IPS-18c (cell line): ENCODE results near the gene MON2.
"Not testable (repeated sequence)": the region's sequence is repeated elsewhere in the genome, so short reads cannot be mapped to it uniquely, and the experiment has no call there.

ENCODE experiments used
- H3K4me3 ChIP-seq: 2 replicates; pipeline ENCODE4 v1.7.0; 2013; ENCODE audit warnings: low read depth, mild to moderate bottlenecking, low read length, moderate library complexity; ENCODE audit not compliant: insufficient read depth
- H3K9me3 ChIP-seq: one replicate; pipeline ENCODE4 v1.6.1; 2013; ENCODE audit warnings: mild to moderate bottlenecking, low read length, moderate library complexity; ENCODE audit not compliant: control insufficient read depth, insufficient read depth

MON2 gene

DNA sequence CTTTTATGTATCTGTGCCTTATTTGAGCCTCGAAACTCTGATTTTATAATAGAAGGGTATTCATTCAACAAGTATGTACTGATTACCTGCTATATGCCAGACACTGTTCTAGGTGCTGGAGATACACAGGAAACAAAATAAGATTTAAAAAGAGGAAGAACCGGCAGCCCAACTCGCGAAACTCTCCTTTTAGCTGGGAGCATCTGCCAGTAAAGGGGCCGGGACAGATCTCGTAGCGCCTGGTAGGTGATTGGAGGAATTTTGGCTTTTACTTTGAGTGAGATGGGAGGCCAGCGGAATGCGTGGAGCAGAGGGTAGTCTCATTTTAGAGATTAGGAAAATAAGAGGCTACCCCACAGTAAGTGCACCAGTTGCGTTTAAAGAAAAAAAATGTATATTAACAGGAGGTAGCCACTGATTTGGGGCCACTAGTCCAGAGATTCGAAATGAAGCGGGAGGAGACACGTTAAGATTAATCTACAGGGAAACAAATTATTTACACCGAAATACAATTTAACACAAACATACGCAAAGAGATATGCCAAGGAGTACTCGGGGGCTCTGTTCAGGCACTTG lies 520 bp upstream of the MON2 start:
- Histone ChIP-seq H3K9me3 (no peaks in the 10 kb centered on the region), H3K4me3 (peak overlapping the region; percentile 72)

DNA sequence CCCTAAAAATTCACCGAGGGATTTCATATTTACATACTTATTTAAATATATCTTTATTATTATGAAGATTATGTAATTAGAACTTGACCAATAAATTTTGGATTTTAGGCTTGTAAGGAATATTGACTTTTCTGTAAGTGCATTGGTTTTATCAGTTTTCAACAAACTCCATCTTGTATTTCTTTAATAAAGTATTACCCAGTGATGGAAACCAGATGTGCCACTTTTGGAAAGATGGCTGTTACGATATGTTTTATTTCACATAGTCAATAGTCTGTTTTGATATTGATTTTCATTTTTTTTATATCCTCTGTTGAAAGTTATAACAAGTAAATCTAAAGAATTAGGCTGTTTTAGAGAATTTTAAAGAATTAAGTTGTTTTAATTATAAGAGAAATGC lies 1.8 kb downstream of the MON2 start:
- no peak overlapping the region for H3K4me3 ChIP-seq

GRCh38 chr12:62468935-62469334 lies 2.3 kb downstream of the MON2 start:
- H3K4me3 ChIP-seq: no peak overlapping the region
- no peaks in the 10 kb centered on the region for H3K9me3 ChIP-seq

More for the DNA sequence above, 1.8 kb downstream of the MON2 start:
- no peaks in the 10 kb centered on the region for H3K9me3 ChIP-seq

DNA sequence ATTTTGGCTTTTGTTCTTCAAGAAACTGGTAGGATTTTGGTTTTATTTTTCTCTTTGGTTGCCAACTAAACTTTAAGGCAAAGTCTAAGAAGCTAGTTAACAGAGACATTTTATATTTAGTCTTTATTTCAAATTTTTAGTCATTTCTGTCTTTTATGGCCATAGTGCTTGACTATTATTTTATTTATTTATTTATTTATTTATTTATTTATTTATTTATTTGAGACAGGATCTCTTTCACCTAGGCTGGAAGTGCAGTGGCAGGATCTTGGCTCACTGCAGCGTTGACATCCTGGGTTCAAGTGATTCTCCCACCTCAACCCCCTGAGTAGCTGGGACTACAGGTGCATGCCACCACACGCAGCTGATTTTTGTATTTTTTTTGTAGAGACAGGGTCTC lies 3.1 kb downstream of the MON2 start:
- Histone ChIP-seq H3K4me3 (no peak overlapping the region), H3K9me3 (no peaks in the 10 kb centered on the region)

- Histone ChIP-seq H3K9me3 (no peaks in the 10 kb centered on the region), H3K4me3 (no peak overlapping the region)
Measured at GRCh38 chr12:62471734-62472133, 5.1 kb downstream of the MON2 start.

DNA sequence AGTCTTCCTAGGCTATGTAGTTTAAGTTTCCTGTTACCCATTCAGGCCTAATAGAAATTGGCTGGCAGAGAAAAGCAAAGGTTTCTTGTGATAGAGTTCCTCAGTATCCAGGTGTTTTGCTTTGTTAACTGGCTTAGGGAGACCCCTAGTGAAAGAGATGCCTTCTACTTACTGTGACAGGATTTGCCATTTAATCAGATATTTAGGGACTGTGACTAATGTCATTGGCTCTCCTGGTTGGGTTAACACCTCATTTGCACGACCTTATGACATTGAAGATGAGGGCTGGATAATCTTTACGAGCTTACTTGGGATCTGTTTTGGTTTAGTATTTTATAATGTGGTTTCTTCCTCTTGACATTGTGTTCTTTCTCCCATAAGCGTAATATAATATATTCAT lies 5.8 kb downstream of the MON2 start:
- H3K4me3 ChIP-seq: no peak overlapping the region
- H3K9me3 ChIP-seq: no peaks in the 10 kb centered on the region

- H3K9me3 ChIP-seq: no peaks in the 10 kb centered on the region
- no peak overlapping the region for H3K4me3 ChIP-seq
Measured at GRCh38 chr12:62481843-62482540, 15.4 kb downstream of the MON2 start.

DNA sequence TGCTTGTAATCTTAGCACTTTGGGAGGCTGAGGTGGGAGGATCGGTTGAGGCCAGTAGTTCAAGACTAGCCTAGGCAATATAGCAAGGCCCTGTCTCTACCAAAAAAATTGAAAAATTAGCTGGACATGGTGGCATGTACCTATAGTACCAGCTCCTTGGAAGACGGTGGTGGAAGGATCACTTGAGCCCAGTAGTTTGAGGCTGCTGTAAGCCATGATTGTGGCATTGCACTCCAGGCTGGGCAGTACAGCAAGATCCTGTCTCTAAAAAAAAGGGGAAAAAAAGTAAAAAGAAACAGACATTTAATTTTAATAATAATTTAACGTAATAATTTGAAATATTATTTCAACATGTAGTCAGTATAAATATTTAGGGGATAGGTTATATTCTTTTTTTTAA lies 16.1 kb downstream of the MON2 start:
- no peak overlapping the region for H3K4me3 ChIP-seq
- H3K9me3 ChIP-seq: no peaks in the 10 kb centered on the region

GRCh38 chr12:62484233-62484632 lies 17.6 kb downstream of the MON2 start:
- Histone ChIP-seq H3K4me3 (no peak overlapping the region), H3K9me3 (no peaks in the 10 kb centered on the region)

- H3K4me3 ChIP-seq: no peak overlapping the region
- H3K9me3 ChIP-seq: no peaks in the 10 kb centered on the region
Measured at GRCh38 chr12:62505786-62506185, 39.2 kb downstream of the MON2 start.

- Histone ChIP-seq H3K9me3 (peaks cover 7% of the 10 kb centered on the region), H3K4me3 (no peak overlapping the region)
Measured at GRCh38 chr12:62512901-62513300, 46.3 kb downstream of the MON2 start.

- H3K4me3 ChIP-seq, H3K9me3 ChIP-seq: not testable (repeated sequence)
Measured at GRCh38 chr12:62514080-62514479, 47.5 kb downstream of the MON2 start.

DNA sequence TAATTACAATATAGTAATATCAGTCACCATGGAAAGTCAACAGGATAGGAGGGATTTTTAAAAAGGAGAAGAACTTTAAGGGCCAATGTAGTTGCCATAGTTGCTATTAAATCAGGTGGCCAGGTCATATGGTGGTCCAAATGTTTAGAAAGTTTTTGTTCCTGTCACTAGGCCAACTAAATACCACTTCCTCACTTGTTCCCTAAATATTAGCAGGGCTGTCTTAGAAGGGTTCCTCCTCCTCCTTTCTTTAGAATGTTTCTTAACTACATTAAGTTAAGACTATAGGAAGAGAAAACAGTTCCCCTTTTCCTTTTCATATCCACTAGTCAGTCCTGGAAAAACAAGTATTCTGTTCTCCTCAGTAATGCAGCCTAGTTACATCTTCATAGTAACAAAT lies 50.3 kb downstream of the MON2 start:
- Histone ChIP-seq H3K9me3 (peaks cover 7% of the 10 kb centered on the region), H3K4me3 (no peak overlapping the region)

DNA sequence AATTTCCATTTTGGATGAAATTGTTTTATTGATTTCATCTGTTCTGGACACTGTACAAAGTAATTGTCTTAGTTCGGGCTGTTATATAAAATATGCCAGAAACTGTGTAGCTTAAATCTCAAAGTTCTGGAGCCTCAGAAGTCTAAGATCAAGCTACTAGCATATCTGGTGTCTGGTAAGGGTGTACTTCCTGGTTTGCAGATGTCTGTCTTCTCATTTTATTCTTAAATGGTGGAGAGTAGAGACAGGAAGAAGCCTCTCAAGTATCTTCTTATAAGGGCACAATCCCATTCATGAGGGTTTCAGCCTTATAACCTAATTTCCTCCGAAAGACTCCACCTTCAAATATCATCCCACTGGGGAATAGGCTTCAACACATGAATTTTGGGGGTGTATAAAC lies 51.3 kb downstream of the MON2 start:
- H3K4me3 ChIP-seq: no peak overlapping the region
- peaks cover 2% of the 10 kb centered on the region for H3K9me3 ChIP-seq

- no peaks in the 10 kb centered on the region for H3K9me3 ChIP-seq
- no peak overlapping the region for H3K4me3 ChIP-seq
Measured at GRCh38 chr12:62519043-62519442, 52.4 kb downstream of the MON2 start.

DNA sequence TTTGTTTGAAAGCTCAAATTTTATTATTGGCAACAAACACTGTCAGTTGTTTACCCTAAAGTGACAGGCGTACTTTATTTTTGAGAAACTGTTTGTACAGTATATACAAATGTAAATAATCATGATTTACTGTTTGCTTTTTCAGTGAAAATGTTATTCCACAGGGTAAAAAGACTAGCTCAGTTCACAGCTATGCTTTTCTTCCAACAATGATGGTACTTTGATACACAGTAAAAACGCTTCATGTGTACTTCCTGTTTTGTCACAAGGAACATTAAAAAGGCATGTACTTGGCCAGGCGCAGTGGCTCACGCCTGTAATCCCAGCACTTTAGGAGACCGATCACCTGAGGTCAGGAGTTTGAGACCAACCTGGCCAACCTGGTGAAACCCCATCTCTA lies 53.7 kb downstream of the MON2 start:
- Histone ChIP-seq H3K9me3 (no peaks in the 10 kb centered on the region), H3K4me3 (no peak overlapping the region)

- no peak overlapping the region for H3K4me3 ChIP-seq
- no peaks in the 10 kb centered on the region for H3K9me3 ChIP-seq
Measured at GRCh38 chr12:62522984-62523383, 56.4 kb downstream of the MON2 start.

DNA sequence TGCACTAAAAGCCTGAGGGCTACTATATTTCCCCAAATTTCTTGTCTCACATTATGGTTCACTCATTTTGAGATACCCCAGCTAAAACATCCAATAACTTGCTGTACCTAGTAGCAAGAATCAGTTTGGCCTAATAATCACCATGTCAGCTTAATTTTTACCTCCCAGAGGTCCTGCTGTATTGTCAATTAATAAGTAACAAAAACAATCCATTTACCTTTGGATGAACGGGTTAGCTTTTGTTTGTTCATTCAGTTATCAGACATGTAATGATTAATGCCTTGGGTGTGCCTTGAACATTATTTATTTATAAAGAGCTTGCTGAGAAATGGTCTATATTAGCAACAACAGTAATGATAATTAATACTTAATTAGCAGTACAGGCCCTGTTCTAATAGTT lies 57.0 kb downstream of the MON2 start:
- Histone ChIP-seq H3K9me3 (no peaks in the 10 kb centered on the region), H3K4me3 (no peak overlapping the region)

- H3K4me3 ChIP-seq: no peak overlapping the region
- H3K9me3 ChIP-seq: no peaks in the 10 kb centered on the region
Measured at GRCh38 chr12:62525271-62525670, 58.6 kb downstream of the MON2 start.
